Loucy (cell line): Measurements from ENCODE around the gene LYL1.

Source experiments
- H2AFZ ChIP-seq: fragments of 200-600 bp; sonication (generic); 2 replicates; pipeline ENCODE4 v1.6.0; 2016; ENCODE audit warnings: antibody characterized with exemption, mild to moderate bottlenecking, low read length, moderate library complexity
- H3F3A ChIP-seq: fragments of 200-600 bp; 2 replicates; pipeline ENCODE4 v1.6.0; 2016; ENCODE audit warnings: antibody characterized with exemption, low read depth, mild to moderate bottlenecking
- H3K27me3 ChIP-seq: fragments of 200-600 bp; sonication (generic); 2 replicates; pipeline ENCODE4 v1.6.1; 2014; ENCODE audit warnings: low read length, mild to moderate bottlenecking; ENCODE audit not compliant: insufficient read depth, poor library complexity, severe bottlenecking
- H3K36me3 ChIP-seq: fragments of 200-600 bp; sonication (generic); 2 replicates; pipeline ENCODE4 v1.6.1; 2016; ENCODE audit warnings: low read length; ENCODE audit not compliant: insufficient read depth
- H3K4me1 ChIP-seq: fragments of 200-600 bp; sonication (generic); 2 replicates; pipeline ENCODE4 v1.5.1; 2014; ENCODE audit warnings: low read length, mild to moderate bottlenecking; ENCODE audit not compliant: insufficient read depth, poor library complexity, severe bottlenecking
- H3K4me2 ChIP-seq: fragments of 200-600 bp; sonication (generic); 2 replicates; pipeline ENCODE4 v1.6.0; 2014; ENCODE audit warnings: antibody characterized with exemption, low read length, low read depth, mild to moderate bottlenecking; ENCODE audit not compliant: poor library complexity, severe bottlenecking
- H3K4me3 ChIP-seq: fragments of 200-600 bp; sonication (generic); 2 replicates; pipeline ENCODE4 v1.5.1; 2014; ENCODE audit warnings: low read length, mild to moderate bottlenecking, mixed read lengths; ENCODE audit not compliant: poor library complexity, severe bottlenecking
- H3K79me2 ChIP-seq: fragments of 200-600 bp; sonication (generic); 2 replicates; pipeline ENCODE4 v1.6.1; 2014; ENCODE audit warnings: low read length; ENCODE audit not compliant: insufficient read depth
- H3K9ac ChIP-seq: fragments of 200-600 bp; sonication (generic); 2 replicates; pipeline ENCODE4 v1.6.0; 2014; ENCODE audit warnings: mild to moderate bottlenecking, low read depth, low read length, moderate library complexity; ENCODE audit not compliant: poor library complexity, severe bottlenecking
- H3K9me2 ChIP-seq: fragments of 200-600 bp; sonication (generic); replicated peaks from 2 replicates; pipeline ENCODE4 v1.6.1; 2016; ENCODE audit warnings: low read depth, low read length, mixed read lengths
- H3K9me3 ChIP-seq: fragments of 200-600 bp; sonication (generic); 2 replicates; pipeline ENCODE4 v1.6.1; 2014; ENCODE audit warnings: mild to moderate bottlenecking, antibody characterized with exemption, low read length, low read depth; ENCODE audit not compliant: insufficient read depth
- H4K20me1 ChIP-seq: fragments of 200-600 bp; sonication (generic); 2 replicates; pipeline ENCODE4 v1.6.0; 2014; ENCODE audit warnings: antibody characterized with exemption, low read length, mild to moderate bottlenecking; ENCODE audit not compliant: insufficient read depth, poor library complexity, severe bottlenecking
- EZH2phosphoT487 ChIP-seq: fragments of 200-600 bp; IDR thresholded peaks from 2 replicates; pipeline ENCODE4 v1.6.1; 2018; ENCODE audit warnings: antibody characterized with exemption, mild to moderate bottlenecking, moderate library complexity, borderline replicate concordance
- TF ChIP-seq, protein P1 (sequence below): fragments of 200-600 bp; sonication (generic); conservative IDR thresholded peaks from 2 replicates; pipeline ENCODE4 v1.5.1; 2014; ENCODE audit warnings: mild to moderate bottlenecking, antibody characterized with exemption, low read length

Gene LYL1

DNA sequence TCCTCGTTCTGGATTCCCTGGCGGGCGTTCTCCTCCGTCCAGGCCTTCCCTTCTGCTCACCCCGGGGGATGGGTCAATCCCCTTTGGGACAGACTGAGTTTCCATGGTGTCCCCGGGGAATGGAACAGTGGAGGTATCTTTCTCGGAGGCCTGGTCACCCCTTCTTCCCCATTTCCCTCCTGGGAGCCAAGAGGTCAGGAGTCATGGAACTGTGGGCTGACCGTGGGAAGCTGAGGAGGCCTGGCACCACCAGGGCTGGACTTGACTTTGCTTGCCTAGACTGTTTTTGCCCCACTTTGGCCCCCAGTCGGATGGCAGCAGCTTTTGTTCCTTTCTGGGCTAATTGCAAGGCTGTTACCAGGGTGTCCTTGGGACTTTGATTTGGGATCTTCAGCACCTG lies 17.4 kb upstream of the LYL1 start:
- no peaks in the 10 kb centered on the region for H3K9me2 ChIP-seq
- H3K4me1 ChIP-seq, result peaks cover 51% of the 10 kb centered on the region
- no peaks in the 10 kb centered on the region for H3K36me3 ChIP-seq
- peaks cover 65% of the 10 kb centered on the region for H4K20me1 ChIP-seq
- H3K9me3 ChIP-seq, result no peaks in the 10 kb centered on the region
- H2AFZ ChIP-seq, result no peak overlapping the region
- H3K27me3 ChIP-seq, result no peaks in the 10 kb centered on the region
- H3F3A ChIP-seq, result no peaks in the 10 kb centered on the region
- peaks cover 90% of the 10 kb centered on the region for H3K79me2 ChIP-seq
- H3K4me2 ChIP-seq, result peak overlapping the region; percentile 100
- H3K4me3 ChIP-seq, result peak overlapping the region; percentile 99
- TF ChIP-seq, protein P1, sequence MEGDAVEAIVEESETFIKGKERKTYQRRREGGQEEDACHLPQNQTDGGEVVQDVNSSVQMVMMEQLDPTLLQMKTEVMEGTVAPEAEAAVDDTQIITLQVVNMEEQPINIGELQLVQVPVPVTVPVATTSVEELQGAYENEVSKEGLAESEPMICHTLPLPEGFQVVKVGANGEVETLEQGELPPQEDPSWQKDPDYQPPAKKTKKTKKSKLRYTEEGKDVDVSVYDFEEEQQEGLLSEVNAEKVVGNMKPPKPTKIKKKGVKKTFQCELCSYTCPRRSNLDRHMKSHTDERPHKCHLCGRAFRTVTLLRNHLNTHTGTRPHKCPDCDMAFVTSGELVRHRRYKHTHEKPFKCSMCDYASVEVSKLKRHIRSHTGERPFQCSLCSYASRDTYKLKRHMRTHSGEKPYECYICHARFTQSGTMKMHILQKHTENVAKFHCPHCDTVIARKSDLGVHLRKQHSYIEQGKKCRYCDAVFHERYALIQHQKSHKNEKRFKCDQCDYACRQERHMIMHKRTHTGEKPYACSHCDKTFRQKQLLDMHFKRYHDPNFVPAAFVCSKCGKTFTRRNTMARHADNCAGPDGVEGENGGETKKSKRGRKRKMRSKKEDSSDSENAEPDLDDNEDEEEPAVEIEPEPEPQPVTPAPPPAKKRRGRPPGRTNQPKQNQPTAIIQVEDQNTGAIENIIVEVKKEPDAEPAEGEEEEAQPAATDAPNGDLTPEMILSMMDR, result no peak
- no peak for TF ChIP-seq EZH2phosphoT487
- H3K9ac ChIP-seq, result peak overlapping the region; percentile 40

DNA sequence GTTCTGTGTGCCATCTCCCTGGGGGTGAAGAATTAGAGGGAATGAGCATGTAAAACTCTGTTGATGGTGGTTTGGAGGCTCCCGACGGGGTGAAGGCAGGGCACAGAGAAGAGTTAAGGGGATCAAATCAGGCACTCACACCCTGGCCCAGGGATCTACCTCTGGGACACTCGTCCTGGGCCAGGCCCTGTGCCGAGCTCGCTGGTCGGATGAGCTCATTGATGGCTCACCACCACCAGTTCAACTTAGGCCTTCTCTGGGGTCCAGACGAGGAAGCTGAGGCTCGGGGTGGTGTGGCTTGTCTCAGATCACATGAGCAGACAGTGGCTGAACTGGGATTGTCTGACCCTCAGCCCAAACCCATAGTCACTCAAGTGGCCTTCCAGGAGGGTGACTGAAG lies 17.0 kb upstream of the LYL1 start:
- Histone ChIP-seq H3K27me3 (no peaks in the 10 kb centered on the region), H3F3A (no peaks in the 10 kb centered on the region), H3K36me3 (no peaks in the 10 kb centered on the region), H3K4me2 (peak overlapping the region; percentile 100), H4K20me1 (peaks cover 65% of the 10 kb centered on the region), H3K9ac (peak overlapping the region; percentile 98), H3K79me2 (peaks cover 90% of the 10 kb centered on the region), H2AFZ (no peak overlapping the region), H3K9me2 (no peaks in the 10 kb centered on the region), H3K9me3 (no peaks in the 10 kb centered on the region), H3K4me1 (peaks cover 51% of the 10 kb centered on the region), H3K4me3 (peak overlapping the region; percentile 99)
- no peak for TF ChIP-seq EZH2phosphoT487
- TF ChIP-seq, protein P1, result no peak

DNA sequence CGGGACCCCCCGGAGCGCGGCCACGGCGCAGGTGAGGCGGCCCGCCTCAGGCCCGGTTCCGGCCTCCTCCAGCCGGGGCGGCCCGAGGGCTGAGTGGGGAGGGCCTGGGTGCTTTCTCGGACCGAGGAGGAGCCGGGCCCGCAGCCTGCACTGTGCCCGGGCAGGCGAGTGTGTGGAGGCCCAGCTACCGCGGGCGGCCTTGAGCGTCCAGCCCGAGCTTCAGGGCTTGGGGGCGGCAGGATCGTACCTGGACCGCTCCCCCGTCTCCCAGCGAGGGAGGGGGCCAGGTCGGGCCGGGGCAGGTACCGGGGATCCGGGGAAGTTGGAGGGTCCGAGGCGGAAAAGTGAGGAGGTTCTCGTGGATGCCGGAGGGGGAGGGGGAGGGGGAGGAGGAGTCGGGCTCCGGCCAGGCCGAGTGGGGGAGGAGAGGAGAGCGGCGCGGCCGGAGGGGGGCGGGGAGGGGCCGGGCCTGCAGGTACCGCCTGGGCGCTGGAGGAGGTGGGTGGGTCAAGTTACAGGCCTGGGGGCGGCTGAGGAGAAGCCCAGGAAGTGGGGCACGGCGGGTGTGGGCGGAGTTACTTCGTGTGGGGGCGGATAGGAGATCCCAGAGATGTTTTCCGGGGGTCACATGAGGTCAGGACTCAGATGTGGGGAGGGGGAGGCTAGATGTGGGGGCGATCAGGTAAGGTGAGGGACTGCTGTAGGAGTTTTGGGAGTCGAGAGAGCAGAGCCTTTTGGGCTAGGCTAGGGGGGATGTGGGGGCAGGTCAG lies 16.0 kb upstream of the LYL1 start:
- Histone ChIP-seq H3K9me2 (no peaks in the 10 kb centered on the region), H3K9me3 (no peaks in the 10 kb centered on the region), H3K4me2 (peak overlapping the region; percentile 100), H3K27me3 (no peaks in the 10 kb centered on the region), H3K4me1 (peaks cover 51% of the 10 kb centered on the region), H3K4me3 (peak overlapping the region; percentile 99), H2AFZ (no peak overlapping the region), H3F3A (no peaks in the 10 kb centered on the region), H4K20me1 (peaks cover 57% of the 10 kb centered on the region), H3K36me3 (no peaks in the 10 kb centered on the region), H3K79me2 (peaks cover 80% of the 10 kb centered on the region), H3K9ac (peak overlapping the region; percentile 98)
- TF ChIP-seq, protein P1, result no peak
